Brain microvascular endothelial cell (primary cell): ENCODE measurements around the gene ID2.

Source experiments
- DNase-seq: peaks from one replicate; pipeline ENCODE4 v3.0.0-alpha.2; 2020
- H3K27ac ChIP-seq: fragments of 250-450 bp; sonication (Bioruptor Pico); 2 replicates; pipeline ENCODE4 v1.5.1; 2020; ENCODE audit warnings: mild to moderate bottlenecking, moderate library complexity
- H3K27me3 ChIP-seq: fragments of 250-450 bp; sonication (Bioruptor Pico); replicated peaks from 2 replicates; pipeline ENCODE4 v1.5.1; 2020; ENCODE audit warnings: mild to moderate bottlenecking
- H3K36me3 ChIP-seq: fragments of 250-450 bp; sonication (Bioruptor Pico); replicated peaks from 2 replicates; pipeline ENCODE4 v1.5.1; 2020; ENCODE audit warnings: mild to moderate bottlenecking
- H3K4me3 ChIP-seq: 2 replicates; pipeline ENCODE4 v1.5.1; 2011; ENCODE audit warnings: low read depth, mild to moderate bottlenecking, control low read depth, low read length, moderate library complexity
- in situ Hi-C: cut with HindIII; loops from 2 replicates; pipeline ENCODE4 v1.10.0; 2017; ENCODE audit warnings: low sequenced_read_pairs, low pct_ligation_motif_present
- TF ChIP-seq, protein P1 (sequence below): IDR thresholded peaks from 2 replicates; pipeline ENCODE4 v1.5.1; 2011; ENCODE audit warnings: low read depth, mild to moderate bottlenecking, moderate library complexity, low read length, control low read depth, inconsistent platforms; ENCODE audit errors: missing control alignments

Gene ID2

DNA sequence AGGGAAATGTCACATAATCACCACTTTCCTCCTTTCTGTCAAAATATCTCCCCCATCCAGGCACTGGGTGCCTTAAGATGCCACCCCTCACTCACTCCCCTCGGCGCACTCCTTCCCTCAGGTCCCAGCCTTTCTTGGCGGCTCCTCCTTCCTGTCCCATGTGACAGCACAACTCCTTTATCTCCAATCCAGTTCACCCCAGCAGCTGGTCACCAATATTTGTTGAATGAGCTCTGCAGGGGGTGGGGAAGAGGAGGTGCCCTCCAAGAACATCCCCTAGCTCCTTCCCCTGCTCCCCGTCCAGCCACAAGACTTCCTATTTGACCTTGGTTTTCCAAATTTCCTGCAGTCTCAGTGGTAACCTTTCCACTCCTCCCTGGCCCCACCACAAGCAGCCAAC is 31.6 kb upstream of the ID2 start:
- Histone ChIP-seq H3K36me3 (no peaks in the 10 kb centered on the region), H3K27ac (no peak overlapping the region), H3K4me3 (no peak overlapping the region), H3K27me3 (no peaks in the 10 kb centered on the region)
- DNase-seq = no peak
- TF ChIP-seq, protein P1, sequence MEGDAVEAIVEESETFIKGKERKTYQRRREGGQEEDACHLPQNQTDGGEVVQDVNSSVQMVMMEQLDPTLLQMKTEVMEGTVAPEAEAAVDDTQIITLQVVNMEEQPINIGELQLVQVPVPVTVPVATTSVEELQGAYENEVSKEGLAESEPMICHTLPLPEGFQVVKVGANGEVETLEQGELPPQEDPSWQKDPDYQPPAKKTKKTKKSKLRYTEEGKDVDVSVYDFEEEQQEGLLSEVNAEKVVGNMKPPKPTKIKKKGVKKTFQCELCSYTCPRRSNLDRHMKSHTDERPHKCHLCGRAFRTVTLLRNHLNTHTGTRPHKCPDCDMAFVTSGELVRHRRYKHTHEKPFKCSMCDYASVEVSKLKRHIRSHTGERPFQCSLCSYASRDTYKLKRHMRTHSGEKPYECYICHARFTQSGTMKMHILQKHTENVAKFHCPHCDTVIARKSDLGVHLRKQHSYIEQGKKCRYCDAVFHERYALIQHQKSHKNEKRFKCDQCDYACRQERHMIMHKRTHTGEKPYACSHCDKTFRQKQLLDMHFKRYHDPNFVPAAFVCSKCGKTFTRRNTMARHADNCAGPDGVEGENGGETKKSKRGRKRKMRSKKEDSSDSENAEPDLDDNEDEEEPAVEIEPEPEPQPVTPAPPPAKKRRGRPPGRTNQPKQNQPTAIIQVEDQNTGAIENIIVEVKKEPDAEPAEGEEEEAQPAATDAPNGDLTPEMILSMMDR = no peak
- in situ Hi-C loops = no loop called here

DNA sequence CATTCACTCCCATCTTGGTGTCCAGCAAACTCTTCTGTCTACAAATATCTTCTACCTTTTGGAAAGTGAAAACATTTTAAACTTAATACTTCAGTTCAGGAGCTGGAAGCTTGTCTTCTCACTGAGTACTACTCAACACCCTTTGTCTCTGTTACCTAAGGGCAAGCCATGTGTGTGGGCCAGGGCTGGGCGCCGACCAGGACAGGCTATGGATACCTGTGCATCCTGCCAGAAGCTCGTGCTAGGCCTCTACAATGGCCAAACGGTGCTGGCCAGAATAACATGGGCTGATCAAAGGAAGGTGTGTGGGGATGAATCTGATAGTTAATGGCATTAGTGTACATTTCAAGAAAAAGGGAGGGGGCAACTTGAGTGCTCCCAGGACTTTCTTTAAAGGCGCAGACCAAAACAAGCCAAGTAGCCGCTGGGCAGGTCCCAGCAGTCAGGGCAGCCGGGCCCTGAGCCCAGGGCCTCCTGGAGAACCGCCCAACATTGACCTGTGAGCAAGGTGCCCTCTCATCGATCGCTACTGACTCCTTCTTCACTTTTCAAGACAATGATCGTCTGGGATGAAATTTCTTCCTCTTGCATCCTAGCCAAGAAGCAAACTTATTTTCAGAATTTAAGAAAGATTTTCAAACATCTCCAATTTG is 29.0 kb upstream of the ID2 start:
- H3K36me3 ChIP-seq = no peaks in the 10 kb centered on the region
- no peaks in the 10 kb centered on the region for H3K27me3 ChIP-seq
- H3K4me3 ChIP-seq = no peak overlapping the region
- H3K27ac ChIP-seq = no peak overlapping the region
- in situ Hi-C loops = no loop called here
- TF ChIP-seq, protein P1 = no peak
- DNase-seq = no peak

DNA sequence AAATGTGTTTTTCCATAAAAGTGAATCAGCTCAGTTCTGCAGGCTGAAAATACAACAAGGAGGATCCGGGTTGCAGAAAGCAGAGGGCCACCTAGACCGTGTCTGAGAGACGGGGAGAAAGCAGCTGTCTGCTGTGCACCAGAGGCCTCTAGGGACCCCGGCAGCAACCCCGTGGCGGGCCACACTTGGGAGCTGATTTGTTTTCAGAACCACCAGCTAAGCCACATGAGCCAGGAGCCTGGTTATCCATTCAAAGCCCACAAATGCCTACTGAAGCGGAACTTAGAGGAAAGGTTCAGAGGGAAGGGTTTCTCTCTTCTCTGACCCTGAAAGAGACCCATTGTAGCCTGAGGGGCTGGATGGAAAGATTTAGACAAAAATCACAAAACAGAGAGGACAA is 28.4 kb upstream of the ID2 start:
- TF ChIP-seq, protein P1 = no peak
- in situ Hi-C loops = no loop called here
- DNase-seq = no peak

DNA sequence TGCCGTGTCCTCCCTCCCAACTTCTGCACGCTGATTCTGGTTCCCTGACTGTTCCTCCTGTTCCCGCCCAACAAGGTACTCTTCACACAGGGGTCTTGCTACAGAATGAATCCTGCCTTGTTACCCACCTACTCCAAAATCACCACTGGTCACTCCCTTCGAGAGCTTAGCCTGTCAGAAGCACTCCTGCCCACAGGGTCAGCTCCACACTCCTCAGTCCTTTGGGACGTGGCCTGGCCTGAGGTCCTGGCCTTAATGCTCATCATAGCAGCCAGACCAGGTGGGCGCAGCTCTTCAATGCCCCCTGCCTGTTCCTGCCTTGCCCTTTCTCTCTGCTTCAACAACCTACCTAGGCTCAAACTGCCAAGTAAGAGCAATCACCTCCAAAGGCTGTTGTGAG is 27.8 kb upstream of the ID2 start:
- H3K27ac ChIP-seq = no peak overlapping the region
- TF ChIP-seq, protein P1 = no peak
- H3K36me3 ChIP-seq = no peaks in the 10 kb centered on the region
- no peak for DNase-seq
- no peaks in the 10 kb centered on the region for H3K27me3 ChIP-seq
- H3K4me3 ChIP-seq = no peak overlapping the region
- in situ Hi-C loops = no loop called here

More for the DNA sequence above, 28.4 kb upstream of the ID2 start:
- Histone ChIP-seq H3K27me3 (no peaks in the 10 kb centered on the region), H3K4me3 (no peak overlapping the region), H3K36me3 (no peaks in the 10 kb centered on the region), H3K27ac (no peak overlapping the region)

DNA sequence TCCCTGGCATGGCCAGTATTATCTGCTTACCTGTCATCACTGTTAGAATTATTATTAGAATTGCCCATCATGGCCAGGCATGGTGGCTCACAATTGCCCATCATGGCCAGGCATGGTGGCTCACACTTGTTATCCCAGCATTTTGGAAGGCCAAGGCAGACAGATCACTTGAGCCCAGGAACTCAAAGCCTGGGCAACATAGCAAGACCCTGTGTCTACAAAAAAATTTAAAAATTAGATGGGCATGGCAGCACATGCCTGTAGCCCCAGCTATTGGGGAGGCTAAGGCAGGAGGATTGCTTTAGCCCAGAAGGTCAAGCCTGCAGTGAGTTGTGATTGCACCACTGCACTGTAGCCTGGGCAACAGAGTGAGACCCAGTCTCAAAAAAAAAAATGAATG is 27.4 kb upstream of the ID2 start:
- no peak overlapping the region for H3K4me3 ChIP-seq
- H3K27me3 ChIP-seq = no peaks in the 10 kb centered on the region
- H3K27ac ChIP-seq = no peak overlapping the region
- H3K36me3 ChIP-seq = no peaks in the 10 kb centered on the region
- in situ Hi-C loops = no loop called here
- no peak for DNase-seq
- TF ChIP-seq, protein P1 = no peak

DNA sequence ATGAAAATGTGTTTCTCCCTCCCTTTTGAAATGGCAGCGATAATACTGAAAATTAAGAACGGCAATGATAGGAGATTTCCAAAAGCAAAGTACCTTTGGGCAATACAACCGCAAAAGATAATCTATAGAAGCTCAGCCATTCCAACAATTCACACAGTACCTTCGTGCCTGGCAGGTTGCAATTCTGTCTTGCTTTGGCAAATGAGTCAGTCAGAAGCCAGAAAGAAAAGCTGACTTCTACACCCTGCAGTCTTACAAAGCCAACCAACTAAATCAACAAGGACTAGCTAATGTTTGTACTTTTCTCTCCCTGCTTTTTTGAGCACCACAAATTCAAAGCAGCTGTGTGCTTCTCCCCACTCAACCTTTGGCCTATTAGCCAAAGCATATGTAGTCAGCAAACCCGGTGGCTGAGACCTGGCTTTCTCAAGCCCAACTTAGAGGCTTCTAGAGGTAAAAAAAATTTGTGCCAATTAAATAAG is 25.7 kb upstream of the ID2 start:
- TF ChIP-seq, protein P1 = no peak
- DNase-seq = no peak
- Histone ChIP-seq H3K27me3 (no peaks in the 10 kb centered on the region), H3K4me3 (no peak overlapping the region), H3K27ac (no peak overlapping the region), H3K36me3 (no peaks in the 10 kb centered on the region)
- in situ Hi-C loops = no loop called here
